Heart left ventricle (tissue), 13 donors: ENCODE data around the gene SSBP3.

ENCODE experiments used
- CTCF ChIP-seq, 12 donors: fragments of 200-600 bp; sonication (generic) in 4 of 12; IDR thresholded peaks; one replicate each; pipeline versions ENCODE4 v1.5.0 to v1.8.0; 2018 to 2022; ENCODE audit warnings: antibody characterized with exemption in 12 of 12, mild to moderate bottlenecking in 5 of 12
- POLR2A ChIP-seq, 2 donors: fragments of 450-650 bp; IDR thresholded peaks; one replicate each; pipeline ENCODE4 v1.6.1; 2017; ENCODE audit warnings: antibody characterized with exemption in 2 of 2, mild to moderate bottlenecking in 2 of 2, moderate library complexity in 2 of 2
- donor health status: ischemic (EF 13 %, LVEDD 7.1; RV severe dilation, severe dysfunction).
- donor health status: DM: no; HTN: yes; CAD: no.
- donor health status: DM: no; HTN: no; CAD: no.
- donor health status: ischemic (EF 25% LVEDD 6.9; RV normal size, moderate dysfunction).
- donor health status: ischemic (EF 25% LVEDD 5.7; RV mildly dilated, moderate dysfunction).
- donor health status: ischemic (EF 35%, LVEDD 5.7; RV mildly dilated, moderate dysfunction).
- donor health status: nonischemic (EF 11% LVEDD 7.7; RV severe dilation, severe dysfunction).
- donor health status: DM: yes; HTN: yes; CAD: no.
- donor health status: PGD.
- donor health status: ischemic (EF 29% LVEDD 5.4; RV normal size, mild dysfunction).
- donor health status: nonischemic (EF 23%, LVEDD 6.1; RV moderate dilation, normal function).

GRCh38 chr1:54178296-54179070 lies 227.7 kb downstream of the SSBP3 start:
- TF ChIP-seq CTCF (IDR thresholded peaks at IDR 0.05) (no peak), POLR2A (IDR thresholded peaks at IDR 0.05) (no peak)
